NCI-H1436 (cell line): Measurements from ENCODE around the gene COQ8A.
"Not testable (repeated sequence)": the region's sequence is repeated elsewhere in the genome, so short reads cannot be mapped to it uniquely, and the experiment has no call there.

ENCODE experiments used
- DNase-seq: peaks from one replicate; lab custom pipeline; 2025; lab: John Stamatoyannopoulos, UW

The COQ8A gene

GRCh38 chr1:226953175-226953800, 13.2 kb downstream of the COQ8A start:
- DNase-seq: no peak

DNA sequence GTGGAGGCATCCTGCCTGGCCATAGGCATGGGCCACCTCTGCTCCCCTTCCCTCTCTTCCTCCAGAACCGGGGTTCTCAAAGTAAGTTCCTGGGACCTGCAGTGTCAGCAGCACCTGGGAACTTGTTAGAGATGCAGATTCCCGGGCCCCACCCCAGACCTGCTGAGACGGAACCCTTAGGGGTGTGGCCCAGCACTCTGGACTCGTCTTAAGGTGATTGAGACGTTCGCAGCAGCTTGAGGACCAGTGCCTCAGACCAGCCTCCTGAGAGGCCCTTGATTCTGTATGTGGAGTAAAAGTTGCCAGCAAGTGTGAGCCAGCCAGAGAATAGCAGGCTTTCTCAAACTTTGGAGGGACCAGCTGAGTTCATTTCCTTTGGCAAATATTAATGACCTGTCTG, 14.2 kb downstream of the COQ8A start:
- DNase-seq: no peak

DNA sequence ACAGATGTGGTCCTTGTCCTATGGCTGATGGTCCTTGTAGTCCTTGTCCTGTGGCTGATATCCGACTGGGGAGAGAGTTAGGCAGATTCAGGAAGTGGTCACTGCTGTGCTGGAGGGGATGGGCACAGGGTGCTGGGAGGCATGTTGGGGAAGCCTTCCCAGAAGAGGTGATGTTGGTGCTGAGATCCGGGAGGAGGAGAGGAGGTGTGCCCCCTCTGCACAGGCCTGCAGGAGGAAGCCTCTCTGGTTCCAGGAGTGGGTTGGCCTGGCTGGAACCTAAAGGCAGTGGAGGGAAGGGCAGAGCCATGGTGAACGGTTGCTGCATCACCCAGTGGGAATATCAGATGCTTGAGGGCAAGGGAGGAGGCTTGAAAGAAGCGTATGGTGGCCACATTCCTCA, 14.7 kb downstream of the COQ8A start:
- no peak for DNase-seq

DNA sequence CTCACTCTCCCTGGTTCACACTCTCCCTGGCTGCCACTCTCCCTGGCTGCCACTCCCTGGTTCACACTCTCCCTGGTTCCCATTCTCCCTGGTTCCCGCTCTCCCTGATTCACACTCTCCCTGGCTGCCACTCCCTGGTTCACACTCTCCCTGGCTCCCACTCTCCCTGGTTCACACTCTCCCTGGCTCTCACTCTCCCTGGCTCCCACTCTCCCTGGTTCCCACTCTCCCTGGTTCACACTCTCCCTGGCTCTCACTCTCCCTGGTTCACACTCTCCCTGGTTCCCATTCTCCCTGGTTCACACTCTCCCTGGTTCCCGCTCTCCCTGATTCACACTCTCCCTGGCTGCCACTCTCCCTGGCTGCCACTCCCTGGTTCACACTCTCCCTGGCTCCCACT, 15.8 kb downstream of the COQ8A start:
- not testable (repeated sequence) for DNase-seq

- DNase-seq: no peak
Observed at GRCh38 chr1:226956942-226957713, 17.0 kb downstream of the COQ8A start.

DNA sequence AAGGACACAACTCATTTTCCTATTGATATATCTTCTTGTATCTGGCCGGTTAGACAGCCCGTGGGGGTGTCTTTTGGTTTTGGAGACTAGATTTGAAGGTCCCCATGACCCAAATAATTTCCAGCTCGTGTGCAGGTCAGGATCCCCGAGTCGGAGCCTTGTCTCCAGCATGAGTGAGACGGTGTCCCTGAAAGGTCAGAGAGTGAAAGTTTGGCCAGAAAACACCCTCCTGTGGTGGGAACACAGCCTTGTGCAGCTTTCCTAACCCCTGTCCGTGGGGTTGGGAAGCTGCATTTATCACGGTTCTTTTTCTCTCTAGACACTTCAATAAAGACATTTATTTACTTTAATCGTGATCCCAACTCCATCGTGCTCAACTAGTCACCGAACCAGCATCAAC, 17.6 kb downstream of the COQ8A start:
- no peak for DNase-seq

DNA sequence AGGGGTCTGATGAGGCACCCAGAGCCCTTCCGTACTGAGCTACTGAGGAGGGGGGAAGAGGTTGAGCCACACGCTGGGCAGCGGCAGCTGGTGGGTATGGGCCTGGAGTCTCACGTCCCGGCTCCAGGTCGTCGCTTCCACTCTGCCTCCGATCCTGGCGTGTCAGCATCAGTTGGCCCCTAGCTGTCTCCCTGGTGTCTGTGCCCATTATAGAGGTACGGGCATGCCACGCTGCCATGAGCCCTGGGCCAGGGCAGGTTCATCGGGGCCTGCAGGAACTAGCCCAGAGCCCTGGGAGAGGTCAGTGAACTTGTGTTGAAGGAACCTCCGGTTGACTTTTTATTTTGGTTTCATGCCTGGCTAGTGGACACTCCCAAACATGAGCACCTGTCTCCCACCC, 18.2 kb downstream of the COQ8A start:
- no peak for DNase-seq

- no peak for DNase-seq
Observed at GRCh38 chr1:226960256-226960655, 20.2 kb downstream of the COQ8A start.

DNA sequence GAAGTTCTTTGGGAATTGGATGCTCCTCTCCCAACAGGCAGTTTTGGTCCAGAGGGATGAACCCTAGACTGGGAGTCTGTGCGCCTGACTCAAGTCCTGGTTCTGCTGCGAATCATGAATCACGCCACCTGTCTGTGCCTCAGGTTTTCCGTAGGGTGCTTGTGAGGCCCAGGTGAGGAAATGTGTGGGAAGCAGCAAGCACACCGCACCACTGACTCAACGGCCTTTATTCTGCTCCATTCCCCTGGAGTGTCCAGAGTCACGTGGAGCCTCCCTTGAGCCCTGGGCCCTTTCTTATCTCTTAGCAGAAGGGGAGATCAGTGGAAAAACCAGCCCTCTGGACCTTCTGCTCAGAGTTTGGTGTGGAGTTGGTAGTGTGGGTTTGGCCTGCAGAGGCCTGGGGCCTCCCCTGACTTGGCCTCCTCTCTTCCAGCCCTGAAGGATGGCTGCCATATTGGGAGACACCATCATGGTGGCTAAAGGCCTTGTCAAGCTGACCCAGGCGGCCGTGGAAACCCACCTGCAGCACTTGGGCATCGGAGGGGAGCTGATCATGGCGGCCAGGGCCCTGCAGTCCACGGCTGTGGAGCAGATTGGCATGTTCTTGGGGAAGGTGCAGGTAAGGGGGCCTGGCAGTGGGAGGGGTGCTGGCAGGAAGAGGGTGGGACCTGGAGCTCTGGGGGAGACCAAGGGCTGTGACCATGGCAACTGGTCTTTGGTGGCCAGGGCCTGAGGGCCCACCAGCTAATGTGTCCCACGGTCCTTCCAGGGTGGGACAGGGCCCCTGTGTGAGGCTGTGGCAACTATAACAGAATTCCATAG, 21.1 kb downstream of the COQ8A start:
- no peak for DNase-seq

GRCh38 chr1:226962421-226963391, 22.6 kb downstream of the COQ8A start:
- no peak for DNase-seq

GRCh38 chr1:226964068-226964425, 24.0 kb downstream of the COQ8A start:
- DNase-seq: no peak

GRCh38 chr1:226964611-226965486, 24.8 kb downstream of the COQ8A start:
- DNase-seq: no peak

DNA sequence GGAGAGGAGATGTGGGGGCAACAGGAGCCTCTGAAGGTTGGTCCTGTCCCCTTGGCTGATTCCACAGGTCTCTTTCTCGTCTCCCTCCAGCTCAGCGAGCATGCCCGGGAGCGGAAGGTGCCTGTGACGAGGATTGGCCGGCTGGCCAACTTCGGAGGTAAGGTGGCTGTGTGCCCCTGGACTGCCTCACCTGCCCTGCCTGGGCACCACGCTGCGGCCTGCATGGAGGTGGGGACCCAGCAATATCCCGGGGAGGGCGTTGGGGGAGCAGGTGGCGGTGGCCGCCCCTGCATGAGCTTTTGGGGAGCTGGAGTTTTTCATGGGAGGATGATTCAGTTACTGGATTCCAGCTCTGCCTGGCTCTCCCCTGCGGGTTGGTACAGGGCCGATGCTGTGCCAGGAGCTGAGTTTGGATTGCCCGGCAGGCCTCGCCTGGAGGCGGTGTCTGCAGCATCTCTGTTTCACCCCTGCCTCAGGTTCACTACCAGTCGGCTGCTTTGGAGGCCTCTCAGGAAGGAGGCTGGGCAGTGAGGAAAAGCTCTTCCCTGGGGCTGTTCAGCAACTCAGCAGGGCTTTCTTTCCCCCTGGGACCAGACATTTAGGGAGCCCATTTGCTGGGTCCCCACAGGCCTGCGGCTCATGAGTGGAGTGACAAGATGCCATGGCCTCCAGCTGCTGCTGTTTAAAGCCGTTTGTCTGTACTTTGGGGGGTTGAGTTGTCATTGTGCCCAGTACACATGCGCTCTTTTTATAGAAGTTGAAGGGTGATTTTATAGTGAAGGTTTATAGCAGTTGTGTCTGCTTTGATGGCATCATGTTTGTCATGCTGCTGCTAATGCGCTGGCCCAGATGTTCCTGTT, 25.7 kb downstream of the COQ8A start:
- DNase-seq: peak; percentile 11

GRCh38 chr1:226966683-226967082, 26.6 kb downstream of the COQ8A start:
- no peak for DNase-seq

DNA sequence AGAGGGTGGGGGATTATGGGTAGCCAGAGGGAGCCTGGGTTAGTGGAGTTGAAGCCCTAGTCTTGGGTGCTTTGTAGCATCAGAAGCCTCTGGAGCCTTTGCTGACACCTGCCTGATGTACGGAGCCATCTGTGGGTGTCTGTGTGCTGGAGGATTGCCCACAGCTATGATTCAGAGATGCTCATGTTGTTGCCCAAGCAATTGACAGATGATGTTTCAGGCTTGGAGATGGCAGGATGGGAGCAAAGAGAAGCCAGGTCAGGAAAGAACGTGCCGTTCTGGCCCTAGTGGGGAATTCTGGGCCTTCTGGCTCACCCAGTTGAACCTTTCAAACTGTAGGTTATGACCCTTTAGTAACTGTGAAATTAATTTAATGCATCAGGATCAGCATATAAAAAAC, 27.6 kb downstream of the COQ8A start:
- DNase-seq: no peak

GRCh38 chr1:226971765-226972164, 31.7 kb downstream of the COQ8A start:
- no peak for DNase-seq

- no peak for DNase-seq
Observed at GRCh38 chr1:226972931-226973330, 32.8 kb downstream of the COQ8A start.

- no peak for DNase-seq
Observed at GRCh38 chr1:226973371-226973897, 33.3 kb downstream of the COQ8A start.

DNA sequence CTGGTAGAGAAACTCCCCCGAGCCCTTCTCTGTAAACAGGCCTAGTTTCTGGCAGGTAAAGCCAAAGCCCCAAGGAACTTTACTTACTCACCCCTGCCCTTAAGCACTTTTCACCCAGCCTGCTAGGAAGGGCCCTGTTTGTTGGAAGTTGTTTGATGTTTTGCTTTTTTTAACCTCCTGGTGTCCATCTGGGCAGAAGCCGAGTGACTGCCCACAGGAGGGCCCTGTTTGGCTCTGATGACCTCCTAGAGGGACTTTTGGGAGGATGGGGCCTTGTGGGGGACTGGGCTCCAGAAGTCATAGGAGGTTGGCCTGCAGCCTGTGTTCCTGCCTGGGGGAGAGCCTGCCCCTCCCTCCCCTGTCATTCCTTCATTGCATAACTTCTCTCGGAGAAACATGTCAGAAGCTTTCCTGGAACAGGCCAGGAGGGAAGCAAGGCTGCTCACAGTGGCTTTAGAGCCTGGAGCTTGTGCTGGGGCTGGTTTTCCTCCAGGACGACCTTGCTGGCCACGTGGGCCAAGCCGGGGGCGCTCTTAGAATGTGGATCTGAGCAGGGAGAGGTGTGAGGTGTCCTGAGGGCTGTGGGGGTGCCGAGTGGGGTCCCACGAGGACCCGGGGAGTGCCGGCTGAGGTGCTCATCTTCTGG, 33.9 kb downstream of the COQ8A start:
- DNase-seq: no peak
